OCI-LY3 (cell line): ENCODE data around the gene FKBP9.
"Not testable (repeated sequence)": the region's sequence is repeated elsewhere in the genome, so short reads cannot be mapped to it uniquely, and the experiment has no call there.

Source experiments
- H2AFZ ChIP-seq: fragments of 200-600, 300-600 bp; shearing (Covaris generic); 2 replicates; pipeline ENCODE4 v1.6.0; 2014; ENCODE audit warnings: antibody characterized with exemption, low read depth, low read length
- H3K27ac ChIP-seq: fragments of 200-600, 300-600 bp; sonication (generic); 2 replicates; pipeline ENCODE4 v1.5.1; 2014; ENCODE audit warnings: mild to moderate bottlenecking, low read length, moderate library complexity, mixed read lengths
- H3K27me3 ChIP-seq: fragments of 200-600, 300-600 bp; sonication (generic); 2 replicates; pipeline ENCODE4 v1.6.1; 2014; ENCODE audit warnings: low read depth, low read length, mixed read lengths
- H3K36me3 ChIP-seq: fragments of 200-600, 300-600 bp; sonication (generic); replicated peaks from 2 replicates; pipeline ENCODE3; 2014; ENCODE audit warnings: low read depth, low read length, mixed read lengths
- H3K4me1 ChIP-seq: fragments of 300-600, 200-600 bp; sonication (generic); 2 replicates; pipeline ENCODE4 v1.6.1; 2014; ENCODE audit warnings: low read length, mixed read lengths
- H3K4me2 ChIP-seq: fragments of 200-600, 300-600 bp; sonication (generic); 2 replicates; pipeline ENCODE4 v1.6.1; 2014; ENCODE audit warnings: low read length, mixed read lengths
- H3K4me3 ChIP-seq: fragments of 300-600, 200-600 bp; sonication (generic); 2 replicates; pipeline ENCODE4 v1.5.1; 2014; ENCODE audit warnings: antibody characterized with exemption, mild to moderate bottlenecking, low read length, moderate library complexity
- H3K79me2 ChIP-seq: fragments of 300-600, 200-600 bp; shearing (Covaris generic); 2 replicates; pipeline ENCODE4 v1.6.1; 2014; ENCODE audit warnings: mild to moderate bottlenecking, low read length, mixed read lengths
- H3K9ac ChIP-seq: fragments of 300-600, 200-600 bp; shearing (Covaris generic); 2 replicates; pipeline ENCODE4 v1.6.0; 2014; ENCODE audit warnings: mild to moderate bottlenecking, low read length, moderate library complexity
- H3K9me3 ChIP-seq: fragments of 200-600, 300-600 bp; shearing (Covaris generic); 2 replicates; pipeline ENCODE4 v1.6.1; 2014; ENCODE audit warnings: low read length, mixed read lengths; ENCODE audit not compliant: insufficient read depth
- H4K20me1 ChIP-seq: fragments of 200-600, 300-600 bp; sonication (generic); 2 replicates; pipeline ENCODE4 v1.6.1; 2016; ENCODE audit warnings: low read length, mixed read lengths; ENCODE audit not compliant: insufficient read depth
- EZH2phosphoT487 ChIP-seq: fragments of 200-600 bp; shearing (Covaris generic); IDR thresholded peaks from 2 replicates; pipeline ENCODE4 v1.6.1; 2018; ENCODE audit warnings: antibody characterized with exemption, mixed run types, low read depth
- TF ChIP-seq, protein P1 (sequence below): fragments of 200-600, 300-600 bp; sonication (generic); IDR thresholded peaks from 2 replicates; pipeline ENCODE4 v1.5.1; 2014; ENCODE audit warnings: antibody characterized with exemption, low read length, low read depth

The FKBP9 gene

DNA sequence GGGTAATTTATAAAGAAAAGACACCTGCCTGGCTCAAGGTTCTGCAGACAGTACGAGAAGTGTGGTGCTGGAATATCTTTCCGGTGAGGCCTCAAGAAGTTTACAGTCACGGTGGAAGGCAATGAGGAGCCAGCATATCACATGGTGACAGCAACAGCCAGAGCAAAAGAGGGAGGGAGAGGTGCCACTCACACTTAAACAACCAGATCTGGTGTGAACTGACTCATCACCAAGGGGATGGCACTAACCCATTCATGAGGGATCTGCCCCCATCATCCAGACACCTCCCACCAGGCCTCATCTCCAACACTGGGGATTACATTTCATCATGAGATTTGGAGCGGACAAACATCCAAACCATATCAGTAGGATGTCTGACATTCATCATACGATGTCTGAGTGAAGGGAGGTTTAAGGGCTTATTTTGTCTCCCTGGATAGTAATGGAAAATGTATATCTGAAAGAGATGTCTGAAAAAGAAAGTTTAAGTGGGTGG is 42.2 kb upstream of the FKBP9 start:
- H3K27ac ChIP-seq: no peak overlapping the region
- H3K4me3 ChIP-seq: no peak overlapping the region
- H3K9me3 ChIP-seq: no peaks in the 10 kb centered on the region
- H3K79me2 ChIP-seq: no peaks in the 10 kb centered on the region
- H3K27me3 ChIP-seq: no peaks in the 10 kb centered on the region
- no peaks in the 10 kb centered on the region for H3K4me1 ChIP-seq
- no peaks in the 10 kb centered on the region for H4K20me1 ChIP-seq
- H3K4me2 ChIP-seq: no peak overlapping the region
- TF ChIP-seq, protein P1, sequence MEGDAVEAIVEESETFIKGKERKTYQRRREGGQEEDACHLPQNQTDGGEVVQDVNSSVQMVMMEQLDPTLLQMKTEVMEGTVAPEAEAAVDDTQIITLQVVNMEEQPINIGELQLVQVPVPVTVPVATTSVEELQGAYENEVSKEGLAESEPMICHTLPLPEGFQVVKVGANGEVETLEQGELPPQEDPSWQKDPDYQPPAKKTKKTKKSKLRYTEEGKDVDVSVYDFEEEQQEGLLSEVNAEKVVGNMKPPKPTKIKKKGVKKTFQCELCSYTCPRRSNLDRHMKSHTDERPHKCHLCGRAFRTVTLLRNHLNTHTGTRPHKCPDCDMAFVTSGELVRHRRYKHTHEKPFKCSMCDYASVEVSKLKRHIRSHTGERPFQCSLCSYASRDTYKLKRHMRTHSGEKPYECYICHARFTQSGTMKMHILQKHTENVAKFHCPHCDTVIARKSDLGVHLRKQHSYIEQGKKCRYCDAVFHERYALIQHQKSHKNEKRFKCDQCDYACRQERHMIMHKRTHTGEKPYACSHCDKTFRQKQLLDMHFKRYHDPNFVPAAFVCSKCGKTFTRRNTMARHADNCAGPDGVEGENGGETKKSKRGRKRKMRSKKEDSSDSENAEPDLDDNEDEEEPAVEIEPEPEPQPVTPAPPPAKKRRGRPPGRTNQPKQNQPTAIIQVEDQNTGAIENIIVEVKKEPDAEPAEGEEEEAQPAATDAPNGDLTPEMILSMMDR: no peak
- no peak for TF ChIP-seq EZH2phosphoT487
- no peaks in the 10 kb centered on the region for H3K36me3 ChIP-seq
- no peak overlapping the region for H3K9ac ChIP-seq
- H2AFZ ChIP-seq: no peak overlapping the region

DNA sequence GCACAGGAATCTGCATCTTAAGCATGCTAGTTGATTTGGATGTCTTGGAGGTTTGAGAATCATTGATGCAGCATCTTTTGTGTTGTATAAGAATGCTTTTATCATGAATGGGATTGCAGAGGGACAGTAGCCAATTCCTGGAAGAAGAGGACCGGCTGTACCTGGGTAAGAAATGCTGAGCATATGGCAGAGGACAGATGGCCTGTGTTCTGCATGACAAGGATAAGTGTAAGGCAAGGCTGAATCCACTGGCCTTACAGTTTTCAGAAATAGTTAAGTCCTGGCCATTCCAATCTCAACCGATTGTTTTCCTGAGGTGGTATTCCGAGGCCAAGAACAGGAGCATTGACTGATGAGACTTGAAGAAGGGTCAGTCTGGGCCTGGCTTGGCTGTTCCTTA is 41.2 kb upstream of the FKBP9 start:
- no peak overlapping the region for H2AFZ ChIP-seq
- H3K79me2 ChIP-seq: no peaks in the 10 kb centered on the region
- no peaks in the 10 kb centered on the region for H4K20me1 ChIP-seq
- H3K27me3 ChIP-seq: no peaks in the 10 kb centered on the region
- no peak overlapping the region for H3K27ac ChIP-seq
- TF ChIP-seq, protein P1: no peak
- no peak for TF ChIP-seq EZH2phosphoT487
- no peaks in the 10 kb centered on the region for H3K36me3 ChIP-seq
- H3K4me3 ChIP-seq: no peak overlapping the region
- H3K4me1 ChIP-seq: no peaks in the 10 kb centered on the region
- H3K9ac ChIP-seq: no peak overlapping the region
- no peaks in the 10 kb centered on the region for H3K9me3 ChIP-seq
- no peak overlapping the region for H3K4me2 ChIP-seq

DNA sequence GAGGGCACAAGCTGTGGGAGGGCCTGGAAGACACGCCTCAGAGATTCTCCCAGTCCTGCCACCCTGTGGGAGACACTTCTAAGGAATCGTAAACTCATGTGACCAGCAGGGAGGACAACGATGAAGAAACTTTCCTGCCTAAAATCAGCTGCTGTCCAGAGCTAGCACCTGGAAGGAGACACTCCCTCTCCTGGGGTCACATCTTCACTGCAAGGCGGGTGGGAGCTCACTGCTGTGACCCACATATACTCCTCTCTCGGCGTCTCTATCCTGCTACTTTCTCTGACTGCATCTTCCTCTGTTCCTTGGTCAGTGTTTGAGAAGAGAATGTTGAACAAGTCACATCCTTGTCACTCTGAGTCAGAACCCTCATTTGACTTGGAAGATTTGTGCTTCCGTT is 40.2 kb upstream of the FKBP9 start:
- not testable (repeated sequence) for H3K36me3 ChIP-seq, H3K9me3 ChIP-seq, H4K20me1 ChIP-seq, H3K9ac ChIP-seq, H2AFZ ChIP-seq, H3K27me3 ChIP-seq, H3K4me2 ChIP-seq, H3K27ac ChIP-seq, H3K4me1 ChIP-seq, H3K79me2 ChIP-seq, H3K4me3 ChIP-seq

DNA sequence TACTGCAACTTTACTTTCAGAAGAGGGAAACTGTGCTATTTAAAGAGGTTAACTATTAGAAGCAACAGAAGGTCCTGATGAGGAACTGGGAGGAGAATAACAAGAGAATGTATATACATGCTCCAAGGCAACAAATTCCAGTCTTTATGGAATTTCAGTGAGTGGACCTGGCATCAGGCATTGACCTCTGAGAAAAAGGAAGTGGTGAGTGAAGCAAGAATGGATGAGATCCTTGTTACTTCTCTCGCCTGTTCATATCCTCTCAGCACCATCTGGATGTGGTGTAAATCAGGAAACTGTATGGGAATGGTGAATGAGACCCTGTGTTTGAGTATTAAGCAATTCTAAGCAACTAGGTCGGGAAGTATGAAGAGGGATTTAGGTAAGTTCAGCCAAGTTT is 35.3 kb upstream of the FKBP9 start:
- Histone ChIP-seq H3K9ac (no peak overlapping the region), H3K27me3 (no peaks in the 10 kb centered on the region), H4K20me1 (no peaks in the 10 kb centered on the region), H3K36me3 (peaks cover 6% of the 10 kb centered on the region), H3K4me2 (no peak overlapping the region), H3K4me3 (no peak overlapping the region), H3K4me1 (no peaks in the 10 kb centered on the region), H3K79me2 (no peaks in the 10 kb centered on the region), H3K27ac (no peak overlapping the region), H2AFZ (no peak overlapping the region), H3K9me3 (no peaks in the 10 kb centered on the region)
- TF ChIP-seq, protein P1: no peak
- no peak for TF ChIP-seq EZH2phosphoT487
